B cell (primary cell): ENCODE measurements around the gene VWA5B1. TPM values are rescaled to one million over a fixed set of nuclear protein-coding genes. Genes with fewer than 3 reads are reported as not detected.

Experiments
- ATAC-seq: fragments of 200-7000 bp; cut with Tn5 transposase; one replicate; pipeline ENCODE4 v1.10.0; 2021; ENCODE audit warnings: low read depth, mild to moderate bottlenecking, moderate number of reproducible peaks, moderate library complexity
- CTCF ChIA-PET: fragments of 350-600 bp; sonication (Branson Sonifier 250); formaldehyde crosslinking; loops from one replicate; lab custom pipeline; 2021; ENCODE audit warnings: antibody characterized with exemption, inconsistent platforms; lab: Charles Lee
- POLR2A ChIA-PET: fragments of 350-600 bp; sonication (Branson Sonifier 250); formaldehyde crosslinking; loops from one replicate; lab custom pipeline; 2021; ENCODE audit warnings: antibody characterized with exemption; lab: Charles Lee
- DNase-seq: peaks from one replicate; pipeline ENCODE4 v3.0.0; 2013
- H2AFZ ChIP-seq: 2 replicates; pipeline ENCODE4 v1.6.1; 2012; ENCODE audit warnings: mild to moderate bottlenecking, low read depth, low read length; ENCODE audit not compliant: insufficient read depth, poor library complexity, severe bottlenecking
- H3K27ac ChIP-seq, 2 donors: 1 replicate in 1 of 2; 2 replicates in 1 of 2; pipeline ENCODE4 v1.5.1; 2012 to 2013; ENCODE audit warnings: low read length in 2 of 2, mild to moderate bottlenecking in 2 of 2, moderate library complexity in 1 of 2
- H3K27me3 ChIP-seq, 4 experiments: fragments of 200-600 bp in 1 of 4; sonication (generic) in 1 of 4; replicated peaks in 1 of 4; 1 replicate in 2 of 4; 2 replicates in 2 of 4; pipeline versions ENCODE4 v1.6.1 to v1.7.0; 2013 to 2016; ENCODE audit warnings: low read length in 3 of 4, mild to moderate bottlenecking in 2 of 4, mixed read lengths in 1 of 4, moderate library complexity in 1 of 4; ENCODE audit not compliant: insufficient read depth in 4 of 4, control insufficient read depth in 3 of 4; ENCODE audit errors: control extremely low read depth in 1 of 4
- H3K36me3 ChIP-seq, 2 experiments: replicated peaks in 1 of 2; 1 replicate in 1 of 2; 2 replicates in 1 of 2; pipeline versions ENCODE4 v1.6.1 to v1.7.1; 2013; ENCODE audit warnings: low read length in 1 of 2; ENCODE audit not compliant: insufficient read depth in 2 of 2, control insufficient read depth in 1 of 2; ENCODE audit errors: control extremely low read depth in 1 of 2, extremely low read depth in 1 of 2
- H3K4me1 ChIP-seq, 2 donors: fragments of 200-600 bp in 1 of 2; sonication (generic) in 1 of 2; 1 replicate in 1 of 2; 2 replicates in 1 of 2; pipeline versions ENCODE4 v1.5.1 to v1.6.1; 2013 to 2017; ENCODE audit warnings: low read length in 2 of 2; ENCODE audit not compliant: control insufficient read depth in 2 of 2, insufficient read depth in 2 of 2
- H3K4me2 ChIP-seq: replicated peaks from 2 replicates; pipeline ENCODE3; 2012; ENCODE audit warnings: mild to moderate bottlenecking, low read depth, low read length; ENCODE audit not compliant: poor library complexity, severe bottlenecking
- H3K4me3 ChIP-seq, 5 experiments: fragments of 200-600 bp in 1 of 5; sonication (generic) in 1 of 5; 1 replicate in 3 of 5; 2 replicates in 2 of 5; pipeline versions ENCODE4 v1.5.1 to v1.7.0; 2011 to 2016; ENCODE audit warnings: low read length in 4 of 5, mild to moderate bottlenecking in 4 of 5, low read depth in 2 of 5, control low read depth in 1 of 5, moderate library complexity in 1 of 5; ENCODE audit not compliant: insufficient read depth in 1 of 5; ENCODE audit errors: control extremely low read depth in 1 of 5, extremely low read depth in 1 of 5
- H3K79me2 ChIP-seq: fragments of 200-600 bp; sonication (generic); one replicate; pipeline ENCODE4 v1.6.0; 2016; ENCODE audit warnings: low read length; ENCODE audit not compliant: control insufficient read depth, insufficient read depth
- H3K9ac ChIP-seq: fragments of 200-600 bp; sonication (generic); 2 replicates; pipeline ENCODE4 v1.6.1; 2017; ENCODE audit warnings: mild to moderate bottlenecking, low read length, moderate library complexity
- H3K9me3 ChIP-seq, 3 donors: one replicate each; pipeline versions ENCODE4 v1.6.1 to v1.7.1; 2013; ENCODE audit warnings: low read length in 2 of 3; ENCODE audit not compliant: control insufficient read depth in 2 of 3, insufficient read depth in 1 of 3; ENCODE audit errors: control extremely low read depth in 1 of 3
- H4K20me1 ChIP-seq: 2 replicates; pipeline ENCODE4 v1.6.0; 2012; ENCODE audit warnings: mild to moderate bottlenecking, low read length; ENCODE audit not compliant: insufficient read depth, control insufficient read depth, poor library complexity, severe bottlenecking
- H3K27ac Mint-ChIP-seq: one replicate; pipeline ENCODE4 v1.8.0; 2021; ENCODE audit warnings: mixed read lengths
- H3K27me3 Mint-ChIP-seq: one replicate; pipeline ENCODE4 v1.8.0; 2021; ENCODE audit warnings: mixed read lengths
- H3K4me1 Mint-ChIP-seq: one replicate; pipeline ENCODE4 v1.8.0; 2021; ENCODE audit warnings: mixed read lengths
- H3K4me3 Mint-ChIP-seq: one replicate; pipeline ENCODE4 v1.8.0; 2021; ENCODE audit warnings: mixed read lengths
- H3K9me3 Mint-ChIP-seq: one replicate; pipeline ENCODE4 v1.8.0; 2022; ENCODE audit warnings: mixed read lengths; ENCODE audit not compliant: insufficient read depth
- EZH2 ChIP-seq: IDR thresholded peaks from 2 replicates; pipeline ENCODE4 v1.6.1; 2012; ENCODE audit warnings: borderline replicate concordance, low read depth, mild to moderate bottlenecking, moderate library complexity, low read length; ENCODE audit not compliant: insufficient read depth, poor library complexity, severe bottlenecking
- WGBS: methylation state at CpG from one replicate; pipeline ENCODE4 v1.1.5; 2013; ENCODE audit warnings: missing lambda C conversion rate; ENCODE audit not compliant: insufficient coverage; 5-methylcytosine and 5-hydroxymethylcytosine counted together
- intact Hi-C: fragments of 100-400 bp; cut with micrococcal nuclease; formaldehyde crosslinking; loops from one replicate; pipeline ENCODE4 v1.10.0; 2022
- polyA plus RNA-seq: library from polyadenylated mRNA; depleted of rRNA; stranded (reverse); fragments of >200 nt; gene quantifications from 2 replicates; pipeline ENCODE4 v1.2.3, GENCODE V29; 2012
- total RNA-seq, 2 donors: library from RNA; stranded (reverse); fragments of 120-200 nt in 1 of 2; gene quantifications; 1 replicate in 1 of 2; 2 replicates in 1 of 2; pipeline versions ENCODE4 v1.2.3 to v1.2.4, GENCODE V29; 2013 to 2022
- TF ChIP-seq, protein P1 (sequence below): fragments of 200-600 bp; IDR thresholded peaks from one replicate; pipeline ENCODE4 v1.8.0; 2022; ENCODE audit warnings: antibody characterized with exemption, mild to moderate bottlenecking

The VWA5B1 gene
- total and polyA plus RNA-seq, 2 donors (not counting 1 experiment from before 2014, with no cell fraction given), result not detected

- no peak overlapping the region for H3K4me3 ChIP-seq
- no peaks in the 10 kb centered on the region for H3K4me1 ChIP-seq
- no peaks in the 10 kb centered on the region for H3K79me2 ChIP-seq
- no peak overlapping the region for H3K27ac ChIP-seq
- Mint-ChIP-seq H3K4me3 (no peak overlapping the region), H3K27me3 (peaks cover 55% of the 10 kb centered on the region), H3K27ac (no peak overlapping the region), H3K4me1 (no peaks in the 10 kb centered on the region), H3K9me3 (no peaks in the 10 kb centered on the region)
- TF ChIP-seq EZH2, result no peak
- TF ChIP-seq, protein P1, sequence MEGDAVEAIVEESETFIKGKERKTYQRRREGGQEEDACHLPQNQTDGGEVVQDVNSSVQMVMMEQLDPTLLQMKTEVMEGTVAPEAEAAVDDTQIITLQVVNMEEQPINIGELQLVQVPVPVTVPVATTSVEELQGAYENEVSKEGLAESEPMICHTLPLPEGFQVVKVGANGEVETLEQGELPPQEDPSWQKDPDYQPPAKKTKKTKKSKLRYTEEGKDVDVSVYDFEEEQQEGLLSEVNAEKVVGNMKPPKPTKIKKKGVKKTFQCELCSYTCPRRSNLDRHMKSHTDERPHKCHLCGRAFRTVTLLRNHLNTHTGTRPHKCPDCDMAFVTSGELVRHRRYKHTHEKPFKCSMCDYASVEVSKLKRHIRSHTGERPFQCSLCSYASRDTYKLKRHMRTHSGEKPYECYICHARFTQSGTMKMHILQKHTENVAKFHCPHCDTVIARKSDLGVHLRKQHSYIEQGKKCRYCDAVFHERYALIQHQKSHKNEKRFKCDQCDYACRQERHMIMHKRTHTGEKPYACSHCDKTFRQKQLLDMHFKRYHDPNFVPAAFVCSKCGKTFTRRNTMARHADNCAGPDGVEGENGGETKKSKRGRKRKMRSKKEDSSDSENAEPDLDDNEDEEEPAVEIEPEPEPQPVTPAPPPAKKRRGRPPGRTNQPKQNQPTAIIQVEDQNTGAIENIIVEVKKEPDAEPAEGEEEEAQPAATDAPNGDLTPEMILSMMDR, result no peak
- DNase-seq (no peak), ATAC-seq (no peak)
- ChIA-PET POLR2A (no interaction called here), CTCF (no interaction called here)
- H3K4me2 ChIP-seq, result no peak overlapping the region
- whole genome bisulfite sequencing, result 84% methylated on average over 36 of the region's 37 CpGs
- H2AFZ ChIP-seq, result no peak overlapping the region
- H3K27me3 ChIP-seq, result peaks cover 0 to 5% (median 4%) of the 10 kb centered on the region in 4 experiments
- H3K36me3 ChIP-seq, result no peaks in the 10 kb centered on the region
- intact Hi-C loops, result no loop called here
- no peak overlapping the region for H3K9ac ChIP-seq
- H3K9me3 ChIP-seq, result peaks cover 0 to 5% (median 0%) of the 10 kb centered on the region in 3 donors
- no peaks in the 10 kb centered on the region for H4K20me1 ChIP-seq
These were observed 47.7 kb upstream of the VWA5B1 start for GRCh38 chr1:20242890-20243479.

- H3K27ac Mint-ChIP-seq, result no peak overlapping the region
- H3K27me3 Mint-ChIP-seq, result peaks cover 56% of the 10 kb centered on the region
- Histone ChIP-seq H3K36me3 (no peaks in the 10 kb centered on the region), H3K27me3 (peaks cover 0 to 14% (median 5%) of the 10 kb centered on the region in 4 experiments), H3K79me2 (no peaks in the 10 kb centered on the region), H4K20me1 (no peaks in the 10 kb centered on the region), H3K9me3 (no peaks in the 10 kb centered on the region), H3K27ac (no peak overlapping the region), H3K4me2 (no peak overlapping the region), H2AFZ (no peak overlapping the region), H3K9ac (no peak overlapping the region), H3K4me3 (no peak overlapping the region), H3K4me1 (no peaks in the 10 kb centered on the region)
- TF ChIP-seq EZH2, result no peak
- TF ChIP-seq, protein P1, result no peak
- no peaks in the 10 kb centered on the region for H3K4me1 Mint-ChIP-seq
- CTCF ChIA-PET, result interaction anchor here (1.4 kb wide), 1 partner anchor 36 kb away, joined by 3 read pairs; no protein-coding TSS in a partner anchor
- no peak overlapping the region for H3K4me3 Mint-ChIP-seq
- ATAC-seq (no peak), DNase-seq (no peak)
- intact Hi-C loops, result no loop called here
- 44% methylated on average over 3 of the region's 4 CpGs for WGBS
- POLR2A ChIA-PET, result no interaction called here
- H3K9me3 Mint-ChIP-seq, result no peaks in the 10 kb centered on the region
These were observed 41.6 kb upstream of the VWA5B1 start for GRCh38 chr1:20248971-20249612.
